ENCODE results near the gene OXSM.

Gene OXSM

GRCh38 chr3:25789596-25790556 is at the start of gene OXSM:
Gene OXSM (plus strand): TSS chr3:25790090. CDS start chr3:25791021, 931 bp downstream.
- Mint-ChIP-seq H3K4me1 (peaks cover 49% of the 10 kb centered on the region), H3K27ac (peak within 1 kb of the TSS; percentile 95), H3K36me3 (peaks cover 2% of the 10 kb centered on the region), H3K4me3 (peak within 1 kb of the TSS; percentile 96), H3K9me3 (no peaks in the 10 kb centered on the region), H3K27me3 (no peaks in the 10 kb centered on the region)

GRCh38 chr3:25744470-25744869 is 45.4 kb upstream of the OXSM start:
- no peaks in the 10 kb centered on the region for H3K27me3 Mint-ChIP-seq
- no peaks in the 10 kb centered on the region for H3K9me3 Mint-ChIP-seq
- peak overlapping the region; percentile 31 for H3K27ac Mint-ChIP-seq
- H3K36me3 Mint-ChIP-seq, result peaks cover 44% of the 10 kb centered on the region
- H3K4me3 Mint-ChIP-seq, result no peak overlapping the region
- H3K4me1 Mint-ChIP-seq, result peaks cover 27% of the 10 kb centered on the region

- H3K4me3 Mint-ChIP-seq, result no peak overlapping the region
- H3K27me3 Mint-ChIP-seq, result no peaks in the 10 kb centered on the region
- no peak overlapping the region for H3K27ac Mint-ChIP-seq
- no peaks in the 10 kb centered on the region for H3K9me3 Mint-ChIP-seq
- H3K4me1 Mint-ChIP-seq, result peaks cover 25% of the 10 kb centered on the region
- peaks cover 52% of the 10 kb centered on the region for H3K36me3 Mint-ChIP-seq
Observed at GRCh38 chr3:25747033-25747432, 42.9 kb upstream of the OXSM start.

GRCh38 chr3:25748189-25748588 is 41.7 kb upstream of the OXSM start:
- peak overlapping the region; percentile 21 for H3K27ac Mint-ChIP-seq
- no peak overlapping the region for H3K4me3 Mint-ChIP-seq
- H3K27me3 Mint-ChIP-seq, result no peaks in the 10 kb centered on the region
- no peaks in the 10 kb centered on the region for H3K9me3 Mint-ChIP-seq
- H3K36me3 Mint-ChIP-seq, result peaks cover 52% of the 10 kb centered on the region
- H3K4me1 Mint-ChIP-seq, result peaks cover 24% of the 10 kb centered on the region

GRCh38 chr3:25749031-25749581 is 40.8 kb upstream of the OXSM start:
- H3K27me3 Mint-ChIP-seq, result no peaks in the 10 kb centered on the region
- no peak overlapping the region for H3K4me3 Mint-ChIP-seq
- H3K27ac Mint-ChIP-seq, result no peak overlapping the region
- H3K36me3 Mint-ChIP-seq, result peaks cover 46% of the 10 kb centered on the region
- H3K9me3 Mint-ChIP-seq, result no peaks in the 10 kb centered on the region
- H3K4me1 Mint-ChIP-seq, result peaks cover 19% of the 10 kb centered on the region

- Mint-ChIP-seq H3K27me3 (no peaks in the 10 kb centered on the region), H3K4me1 (peaks cover 22% of the 10 kb centered on the region), H3K27ac (no peak overlapping the region), H3K36me3 (peaks cover 33% of the 10 kb centered on the region), H3K9me3 (no peaks in the 10 kb centered on the region), H3K4me3 (no peak overlapping the region)
Observed at GRCh38 chr3:25751048-25751447, 38.8 kb upstream of the OXSM start.

- Mint-ChIP-seq H3K4me3 (no peak overlapping the region), H3K4me1 (peaks cover 28% of the 10 kb centered on the region), H3K27me3 (no peaks in the 10 kb centered on the region), H3K36me3 (peaks cover 29% of the 10 kb centered on the region), H3K27ac (no peak overlapping the region), H3K9me3 (no peaks in the 10 kb centered on the region)
Observed at GRCh38 chr3:25751725-25752124, 38.2 kb upstream of the OXSM start.

- H3K27ac Mint-ChIP-seq, result no peak overlapping the region
- H3K9me3 Mint-ChIP-seq, result peaks cover 2% of the 10 kb centered on the region
- no peaks in the 10 kb centered on the region for H3K27me3 Mint-ChIP-seq
- peaks cover 27% of the 10 kb centered on the region for H3K36me3 Mint-ChIP-seq
- peaks cover 34% of the 10 kb centered on the region for H3K4me1 Mint-ChIP-seq
- H3K4me3 Mint-ChIP-seq, result no peak overlapping the region
Observed at GRCh38 chr3:25768851-25769250, 21.0 kb upstream of the OXSM start.

GRCh38 chr3:25775936-25776335 is 14.0 kb upstream of the OXSM start:
- Mint-ChIP-seq H3K27ac (no peak overlapping the region), H3K36me3 (peaks cover 45% of the 10 kb centered on the region), H3K9me3 (peaks cover 8% of the 10 kb centered on the region), H3K4me3 (no peak overlapping the region), H3K27me3 (no peaks in the 10 kb centered on the region), H3K4me1 (peaks cover 54% of the 10 kb centered on the region)

GRCh38 chr3:25780618-25781017 is 9.3 kb upstream of the OXSM start:
- no peak overlapping the region for H3K4me3 Mint-ChIP-seq
- peaks cover 17% of the 10 kb centered on the region for H3K36me3 Mint-ChIP-seq
- no peak overlapping the region for H3K27ac Mint-ChIP-seq
- H3K4me1 Mint-ChIP-seq, result peaks cover 52% of the 10 kb centered on the region
- H3K27me3 Mint-ChIP-seq, result no peaks in the 10 kb centered on the region
- no peaks in the 10 kb centered on the region for H3K9me3 Mint-ChIP-seq

- H3K4me1 Mint-ChIP-seq, result peaks cover 56% of the 10 kb centered on the region
- peaks cover 17% of the 10 kb centered on the region for H3K36me3 Mint-ChIP-seq
- H3K27ac Mint-ChIP-seq, result no peak overlapping the region
- no peaks in the 10 kb centered on the region for H3K9me3 Mint-ChIP-seq
- peak overlapping the region; percentile 92 for H3K4me3 Mint-ChIP-seq
- no peaks in the 10 kb centered on the region for H3K27me3 Mint-ChIP-seq
Observed at GRCh38 chr3:25781145-25781757, 8.6 kb upstream of the OXSM start.

GRCh38 chr3:25781758-25782594 is 7.9 kb upstream of the OXSM start:
- Mint-ChIP-seq H3K9me3 (no peaks in the 10 kb centered on the region), H3K4me1 (peaks cover 51% of the 10 kb centered on the region), H3K4me3 (peak overlapping the region; percentile 92), H3K36me3 (peaks cover 11% of the 10 kb centered on the region), H3K27me3 (no peaks in the 10 kb centered on the region), H3K27ac (peak overlapping the region; percentile 79)

- Mint-ChIP-seq H3K4me3 (peak overlapping the region; percentile 92), H3K9me3 (no peaks in the 10 kb centered on the region), H3K4me1 (peaks cover 48% of the 10 kb centered on the region), H3K27me3 (no peaks in the 10 kb centered on the region), H3K36me3 (peaks cover 7% of the 10 kb centered on the region), H3K27ac (peak overlapping the region; percentile 79)
Observed at GRCh38 chr3:25782636-25782937, 7.3 kb upstream of the OXSM start.

- peak within 1 kb of the TSS; percentile 92 for H3K4me3 Mint-ChIP-seq
- no peaks in the 10 kb centered on the region for H3K9me3 Mint-ChIP-seq
- peaks cover 3% of the 10 kb centered on the region for H3K36me3 Mint-ChIP-seq
- peaks cover 47% of the 10 kb centered on the region for H3K4me1 Mint-ChIP-seq
- peak within 1 kb of the TSS; percentile 79 for H3K27ac Mint-ChIP-seq
- no peaks in the 10 kb centered on the region for H3K27me3 Mint-ChIP-seq
Observed at GRCh38 chr3:25782938-25783660, 6.8 kb upstream of the OXSM start, which contains the start of gene NGLY1. Gene NGLY1 (minus strand): TSS chr3:25783443. CDS start chr3:25783390, 53 bp downstream.
